ENCODE measurements around the gene PPP2R3B. TPM values are rescaled to one million over a fixed set of nuclear protein-coding genes. Genes with fewer than 3 reads are reported as not detected.

The PPP2R3B gene
- total and polyA plus RNA-seq, 7 donors = 2.1 to 16.1 (median 5.4) TPM

GRCh38 chrX:373641-374471, 12.9 kb downstream of the PPP2R3B start:
- no peaks in the 10 kb centered on the region for H3K9me3 ChIP-seq
- intact Hi-C loops (cut with DNase I) = no loop called here
- WGBS, 2 donors = 0 to 1% methylated on average over 93 of the region's 93 CpGs
- H3K4me3 ChIP-seq = peak overlapping the region in 3 of 4 donors; percentile 35 to 45 (median 42)
- no peak for DNase-seq
- H3K27me3 ChIP-seq = peaks cover 10 to 59% (median 44%) of the 10 kb centered on the region in 3 donors
- no peak for TF ChIP-seq POLR2AphosphoS5 (IDR thresholded peaks at IDR 0.05)
- no peak for TF ChIP-seq EP300 (IDR thresholded peaks at IDR 0.05)
- TF ChIP-seq CTCF (IDR thresholded peaks at IDR 0.05) = no peak
- TF ChIP-seq POLR2A (IDR thresholded peaks at IDR 0.05) = no peak
- H3K27ac ChIP-seq = no peak overlapping the region
- peaks cover 0 to 21% (median 19%) of the 10 kb centered on the region in 4 donors for H3K4me1 ChIP-seq
- no peaks in the 10 kb centered on the region for H3K36me3 ChIP-seq

- WGBS, 2 donors = 5 to 11% methylated on average over 63 of the region's 63 CpGs
- peaks cover 10 to 59% (median 44%) of the 10 kb centered on the region in 3 donors for H3K27me3 ChIP-seq
- H3K4me1 ChIP-seq = peaks cover 0 to 21% (median 19%) of the 10 kb centered on the region in 4 donors
- H3K36me3 ChIP-seq = no peaks in the 10 kb centered on the region
- no peak for DNase-seq
- peak overlapping the region in 3 of 4 donors; percentile 35 to 45 (median 42) for H3K4me3 ChIP-seq
- intact Hi-C loops (cut with DNase I) = no loop called here
- TF ChIP-seq CTCF (IDR thresholded peaks at IDR 0.05) (no peak), POLR2A (IDR thresholded peaks at IDR 0.05) (no peak), POLR2AphosphoS5 (IDR thresholded peaks at IDR 0.05) (no peak), EP300 (IDR thresholded peaks at IDR 0.05) (no peak)
- H3K27ac ChIP-seq = no peak overlapping the region
- no peaks in the 10 kb centered on the region for H3K9me3 ChIP-seq
Measured at GRCh38 chrX:372856-373640, 13.7 kb downstream of the PPP2R3B start.

GRCh38 chrX:371907-372306, 14.8 kb downstream of the PPP2R3B start:
- Histone ChIP-seq H3K4me3 (no peak overlapping the region), H3K27me3 (peaks cover 10 to 59% (median 44%) of the 10 kb centered on the region in 3 donors), H3K36me3 (no peaks in the 10 kb centered on the region), H3K27ac (no peak overlapping the region), H3K9me3 (no peaks in the 10 kb centered on the region), H3K4me1 (peaks cover 0 to 21% (median 19%) of the 10 kb centered on the region in 4 donors)
- WGBS, 2 donors = 57 to 83% methylated on average over 15 of the region's 15 CpGs
- DNase-seq = no peak
- intact Hi-C loops (cut with DNase I) = no loop called here
- TF ChIP-seq POLR2AphosphoS5 (IDR thresholded peaks at IDR 0.05) = no peak
- TF ChIP-seq EP300 (IDR thresholded peaks at IDR 0.05) = no peak
- no peak for TF ChIP-seq POLR2A (IDR thresholded peaks at IDR 0.05)
- TF ChIP-seq CTCF (IDR thresholded peaks at IDR 0.05) = no peak

- TF ChIP-seq POLR2A (IDR thresholded peaks at IDR 0.05) (no peak), POLR2AphosphoS5 (IDR thresholded peaks at IDR 0.05) (no peak), CTCF (IDR thresholded peaks at IDR 0.05) (no peak), EP300 (IDR thresholded peaks at IDR 0.05) (no peak)
- H3K27me3 ChIP-seq = peaks cover 10 to 58% (median 44%) of the 10 kb centered on the region in 3 donors
Measured at GRCh38 chrX:370963-371745, 15.6 kb downstream of the PPP2R3B start.

More at GRCh38 chrX:370963-371745, 15.6 kb downstream of the PPP2R3B start:
- H3K4me1 ChIP-seq = peaks cover 0 to 21% (median 19%) of the 10 kb centered on the region in 4 donors
- no peaks in the 10 kb centered on the region for H3K36me3 ChIP-seq
- intact Hi-C loops (cut with DNase I) = no loop called here
- no peaks in the 10 kb centered on the region for H3K9me3 ChIP-seq
- 83 to 93% methylated on average over 48 of the region's 48 CpGs for WGBS, 2 donors
- H3K4me3 ChIP-seq = no peak overlapping the region
- H3K27ac ChIP-seq = no peak overlapping the region
- no peak for DNase-seq
